ENCODE data around the gene FBXO17. TPM values are rescaled to one million over a fixed set of nuclear protein-coding genes. Genes with fewer than 3 reads are reported as not detected.

FBXO17 gene
- total RNA-seq, 1 donor from 2014 or later, result 13.3 TPM

- intact Hi-C loops (cut with DNase I), result no loop called here
- Histone ChIP-seq H3K4me1 (peaks cover 15% of the 10 kb centered on the region), H3K36me3 (peaks cover 30% of the 10 kb centered on the region), H3K27me3 (no peaks in the 10 kb centered on the region), H3K4me3 (no peak overlapping the region), H3K27ac (peak overlapping the region; percentile 25), H3K9me3 (no peaks in the 10 kb centered on the region)
- ATAC-seq, result no peak
- no peak for DNase-seq
- TF ChIP-seq, protein P1, sequence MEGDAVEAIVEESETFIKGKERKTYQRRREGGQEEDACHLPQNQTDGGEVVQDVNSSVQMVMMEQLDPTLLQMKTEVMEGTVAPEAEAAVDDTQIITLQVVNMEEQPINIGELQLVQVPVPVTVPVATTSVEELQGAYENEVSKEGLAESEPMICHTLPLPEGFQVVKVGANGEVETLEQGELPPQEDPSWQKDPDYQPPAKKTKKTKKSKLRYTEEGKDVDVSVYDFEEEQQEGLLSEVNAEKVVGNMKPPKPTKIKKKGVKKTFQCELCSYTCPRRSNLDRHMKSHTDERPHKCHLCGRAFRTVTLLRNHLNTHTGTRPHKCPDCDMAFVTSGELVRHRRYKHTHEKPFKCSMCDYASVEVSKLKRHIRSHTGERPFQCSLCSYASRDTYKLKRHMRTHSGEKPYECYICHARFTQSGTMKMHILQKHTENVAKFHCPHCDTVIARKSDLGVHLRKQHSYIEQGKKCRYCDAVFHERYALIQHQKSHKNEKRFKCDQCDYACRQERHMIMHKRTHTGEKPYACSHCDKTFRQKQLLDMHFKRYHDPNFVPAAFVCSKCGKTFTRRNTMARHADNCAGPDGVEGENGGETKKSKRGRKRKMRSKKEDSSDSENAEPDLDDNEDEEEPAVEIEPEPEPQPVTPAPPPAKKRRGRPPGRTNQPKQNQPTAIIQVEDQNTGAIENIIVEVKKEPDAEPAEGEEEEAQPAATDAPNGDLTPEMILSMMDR (IDR thresholded peaks at IDR 0.05), result no peak
These were observed 47.0 kb downstream of the FBXO17 start for GRCh38 chr19:38928391-38929001.

DNA sequence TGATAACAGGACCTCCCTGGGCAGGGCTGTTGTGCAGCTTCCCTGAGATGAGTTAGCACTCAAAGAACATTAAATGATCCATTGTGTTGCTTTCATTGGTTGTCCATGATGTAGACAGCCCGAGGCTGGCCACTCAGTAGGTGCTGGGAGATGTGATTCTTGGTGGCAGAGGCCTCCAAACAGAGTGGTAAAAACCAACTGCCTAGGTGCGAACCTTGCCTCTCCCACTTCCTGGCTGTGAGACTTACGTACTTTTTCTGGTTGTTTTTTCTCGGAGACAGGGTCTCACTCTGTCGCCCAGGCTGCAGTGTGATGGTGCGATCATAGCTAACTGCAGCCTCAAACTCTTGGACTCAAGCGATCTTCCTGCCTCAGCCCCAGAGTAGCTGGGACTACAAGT, 51.2 kb downstream of the FBXO17 start:
- no peak for ATAC-seq

DNA sequence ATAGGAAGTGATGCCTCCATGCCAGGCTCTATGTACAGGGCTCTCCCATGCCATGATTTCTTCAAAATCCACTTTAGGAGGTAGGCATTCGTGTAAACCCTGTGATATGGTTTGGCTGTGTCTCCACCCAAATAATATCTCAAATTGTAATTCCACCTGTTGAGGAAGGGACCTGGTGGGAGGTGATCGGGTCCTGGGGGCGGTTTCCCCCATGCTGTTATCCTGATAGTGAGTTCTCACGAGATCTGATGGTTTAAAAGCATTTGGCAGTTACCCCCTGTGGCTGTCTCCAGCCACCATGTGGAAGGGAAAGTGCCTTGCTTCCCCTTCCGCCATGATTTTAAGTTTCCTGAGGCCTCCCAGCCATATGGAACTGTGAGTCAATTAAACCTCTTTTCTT, 53.1 kb downstream of the FBXO17 start:
- intact Hi-C loops (cut with DNase I), result no loop called here

More for the DNA sequence above, 51.2 kb downstream of the FBXO17 start:
- H3K36me3 ChIP-seq, result peaks cover 29% of the 10 kb centered on the region
- no peaks in the 10 kb centered on the region for H3K27me3 ChIP-seq
- H3K9me3 ChIP-seq, result no peaks in the 10 kb centered on the region
- TF ChIP-seq, protein P1 (IDR thresholded peaks at IDR 0.05), result no peak
- H3K4me3 ChIP-seq, result no peak overlapping the region
- H3K27ac ChIP-seq, result no peak overlapping the region
- peaks cover 1% of the 10 kb centered on the region for H3K4me1 ChIP-seq
- no peak for DNase-seq
- intact Hi-C loops (cut with DNase I), result no loop called here

GRCh38 chr19:38921420-38922274, 53.9 kb downstream of the FBXO17 start:
- DNase-seq (no peak), ATAC-seq (no peak)
- no peaks in the 10 kb centered on the region for H3K4me1 ChIP-seq
- TF ChIP-seq, protein P1 (IDR thresholded peaks at IDR 0.05), result no peak
- peaks cover 29% of the 10 kb centered on the region for H3K36me3 ChIP-seq
- no peak overlapping the region for H3K27ac ChIP-seq
- no peaks in the 10 kb centered on the region for H3K9me3 ChIP-seq
- H3K27me3 ChIP-seq, result no peaks in the 10 kb centered on the region
- intact Hi-C loops (cut with DNase I), result no loop called here
- H3K4me3 ChIP-seq, result no peak overlapping the region

More for the DNA sequence above, 53.1 kb downstream of the FBXO17 start:
- no peaks in the 10 kb centered on the region for H3K9me3 ChIP-seq
- ATAC-seq (no peak), DNase-seq (no peak)
- TF ChIP-seq, protein P1 (IDR thresholded peaks at IDR 0.05), result no peak
- peaks cover 29% of the 10 kb centered on the region for H3K36me3 ChIP-seq
- no peaks in the 10 kb centered on the region for H3K4me1 ChIP-seq
- H3K4me3 ChIP-seq, result no peak overlapping the region
- no peaks in the 10 kb centered on the region for H3K27me3 ChIP-seq
- H3K27ac ChIP-seq, result no peak overlapping the region

- H3K9me3 ChIP-seq, result no peaks in the 10 kb centered on the region
- H3K27ac ChIP-seq, result no peak overlapping the region
- intact Hi-C loops (cut with DNase I), result no loop called here
- H3K4me3 ChIP-seq, result no peak overlapping the region
- no peaks in the 10 kb centered on the region for H3K27me3 ChIP-seq
- H3K36me3 ChIP-seq, result peaks cover 28% of the 10 kb centered on the region
- H3K4me1 ChIP-seq, result no peaks in the 10 kb centered on the region
- TF ChIP-seq, protein P1 (IDR thresholded peaks at IDR 0.05), result no peak
- DNase-seq (no peak), ATAC-seq (no peak)
These were observed 54.7 kb downstream of the FBXO17 start for GRCh38 chr19:38920602-38921419.
